BJ (cell line): ENCODE results near the gene C8B. TPM values are rescaled to one million over a fixed set of nuclear protein-coding genes. Genes with fewer than 3 reads are reported as not detected.

ENCODE experiments used
- CTCF ChIA-PET: fragments of 350-600 bp; formaldehyde crosslinking; extraction: SDS; loops from one replicate; lab custom pipeline; 2021; ENCODE audit warnings: antibody characterized with exemption, inconsistent platforms; lab: Yijun Ruan, JAX
- POLR2A ChIA-PET: fragments of 300-600 bp; sonication (Branson Sonifier 250); formaldehyde crosslinking; extraction: SDS; loops from one replicate; lab custom pipeline; 2021; ENCODE audit warnings: antibody characterized with exemption; lab: Charles Lee
- DNase-seq: peaks from one replicate; pipeline ENCODE4 v3.0.0-alpha.2; 2011; ENCODE audit warnings: low read depth
- H3K27me3 ChIP-seq: 2 replicates; pipeline ENCODE4 v1.6.0; 2011; ENCODE audit warnings: low read length; ENCODE audit not compliant: control insufficient read depth, insufficient read depth
- H3K36me3 ChIP-seq: 2 replicates; pipeline ENCODE4 v1.5.1; 2011; ENCODE audit warnings: low read length; ENCODE audit not compliant: control insufficient read depth, insufficient read depth
- H3K4me3 ChIP-seq: 2 replicates; pipeline ENCODE4 v1.5.1; 2011; ENCODE audit warnings: low read depth, mild to moderate bottlenecking, control low read depth, low read length
- CTCF ChIP-seq: IDR thresholded peaks from 2 replicates; pipeline ENCODE4 v1.5.1; 2011; ENCODE audit warnings: low read depth, mild to moderate bottlenecking, control low read depth, inconsistent platforms, low read length, moderate library complexity; ENCODE audit not compliant: insufficient read depth
- polyA plus RNA-seq: library from polyadenylated mRNA; depleted of rRNA; stranded (reverse); fragments of >200 nt; gene quantifications from 2 replicates; pipeline ENCODE4 v1.2.3, GENCODE V29; 2011

Gene C8B
- polyA plus RNA-seq, 1 experiment, result not detected

- Histone ChIP-seq H3K27me3 (no peaks in the 10 kb centered on the region), H3K36me3 (no peaks in the 10 kb centered on the region), H3K4me3 (no peak overlapping the region)
- no peak for DNase-seq
- CTCF ChIA-PET, result no interaction called here
- POLR2A ChIA-PET, result no interaction called here
- TF ChIP-seq CTCF, result no peak
These were observed 66.9 kb downstream of the C8B start for GRCh38 chr1:56898879-56899278.

GRCh38 chr1:56898005-56898373, 67.8 kb downstream of the C8B start:
- POLR2A ChIA-PET, result no interaction called here

GRCh38 chr1:56897150-56898004, 68.4 kb downstream of the C8B start:
- Histone ChIP-seq H3K36me3 (no peaks in the 10 kb centered on the region), H3K27me3 (no peaks in the 10 kb centered on the region), H3K4me3 (no peak overlapping the region)
- ChIA-PET POLR2A (no interaction called here), CTCF (no interaction called here)
- no peak for TF ChIP-seq CTCF
- no peak for DNase-seq

More at GRCh38 chr1:56898005-56898373, 67.8 kb downstream of the C8B start:
- DNase-seq, result no peak
- Histone ChIP-seq H3K27me3 (no peaks in the 10 kb centered on the region), H3K4me3 (no peak overlapping the region), H3K36me3 (no peaks in the 10 kb centered on the region)
- TF ChIP-seq CTCF, result no peak
- CTCF ChIA-PET, result no interaction called here

GRCh38 chr1:56894014-56894413, 71.8 kb downstream of the C8B start:
- Histone ChIP-seq H3K36me3 (no peaks in the 10 kb centered on the region), H3K27me3 (no peaks in the 10 kb centered on the region), H3K4me3 (no peak overlapping the region)
- ChIA-PET POLR2A (no interaction called here), CTCF (no interaction called here)
- DNase-seq, result no peak
- TF ChIP-seq CTCF, result no peak

- Histone ChIP-seq H3K4me3 (no peak overlapping the region), H3K27me3 (no peaks in the 10 kb centered on the region), H3K36me3 (no peaks in the 10 kb centered on the region)
- DNase-seq, result no peak
- POLR2A ChIA-PET, result no interaction called here
- CTCF ChIA-PET, result interaction anchor here (1.4 kb wide), 1 partner anchor 12 kb away, joined by 5 read pairs; no protein-coding TSS in a partner anchor
- TF ChIP-seq CTCF, result no peak
These were observed 75.6 kb downstream of the C8B start for GRCh38 chr1:56890229-56890628.
